GM10266 (cell line): ENCODE results near the gene RIMKLB.

Source experiments
- DNase-seq: peaks from one replicate; pipeline ENCODE4 v3.0.0; 2012; ENCODE audit errors: extremely low spot score
- TF ChIP-seq, protein P1 (sequence below): IDR thresholded peaks from 2 replicates; pipeline ENCODE4 v1.5.1; 2012; ENCODE audit warnings: mild to moderate bottlenecking, low read depth; ENCODE audit not compliant: control insufficient read depth, insufficient read depth; ENCODE audit errors: missing control alignments

RIMKLB gene

DNA sequence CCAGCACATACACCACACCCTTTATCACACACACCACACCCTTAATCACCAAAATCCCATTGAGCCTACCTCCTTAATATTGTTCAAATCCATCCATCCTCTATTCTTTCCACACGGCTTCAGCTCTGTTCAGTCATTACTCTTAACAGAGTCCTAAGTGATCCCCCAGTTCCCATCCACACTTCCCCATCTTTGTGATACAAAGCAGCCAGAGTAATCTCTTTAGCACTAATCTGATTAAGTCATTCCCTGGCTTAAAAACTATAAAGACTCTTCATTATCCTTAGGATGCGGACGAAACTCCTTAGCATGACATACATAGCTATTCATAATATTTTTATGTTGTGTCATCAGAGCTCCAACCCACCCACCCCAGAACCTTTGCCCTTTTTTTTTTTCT, 20.4 kb upstream of the RIMKLB start:
- no peak for DNase-seq
- TF ChIP-seq, protein P1, sequence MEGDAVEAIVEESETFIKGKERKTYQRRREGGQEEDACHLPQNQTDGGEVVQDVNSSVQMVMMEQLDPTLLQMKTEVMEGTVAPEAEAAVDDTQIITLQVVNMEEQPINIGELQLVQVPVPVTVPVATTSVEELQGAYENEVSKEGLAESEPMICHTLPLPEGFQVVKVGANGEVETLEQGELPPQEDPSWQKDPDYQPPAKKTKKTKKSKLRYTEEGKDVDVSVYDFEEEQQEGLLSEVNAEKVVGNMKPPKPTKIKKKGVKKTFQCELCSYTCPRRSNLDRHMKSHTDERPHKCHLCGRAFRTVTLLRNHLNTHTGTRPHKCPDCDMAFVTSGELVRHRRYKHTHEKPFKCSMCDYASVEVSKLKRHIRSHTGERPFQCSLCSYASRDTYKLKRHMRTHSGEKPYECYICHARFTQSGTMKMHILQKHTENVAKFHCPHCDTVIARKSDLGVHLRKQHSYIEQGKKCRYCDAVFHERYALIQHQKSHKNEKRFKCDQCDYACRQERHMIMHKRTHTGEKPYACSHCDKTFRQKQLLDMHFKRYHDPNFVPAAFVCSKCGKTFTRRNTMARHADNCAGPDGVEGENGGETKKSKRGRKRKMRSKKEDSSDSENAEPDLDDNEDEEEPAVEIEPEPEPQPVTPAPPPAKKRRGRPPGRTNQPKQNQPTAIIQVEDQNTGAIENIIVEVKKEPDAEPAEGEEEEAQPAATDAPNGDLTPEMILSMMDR, result no peak

DNA sequence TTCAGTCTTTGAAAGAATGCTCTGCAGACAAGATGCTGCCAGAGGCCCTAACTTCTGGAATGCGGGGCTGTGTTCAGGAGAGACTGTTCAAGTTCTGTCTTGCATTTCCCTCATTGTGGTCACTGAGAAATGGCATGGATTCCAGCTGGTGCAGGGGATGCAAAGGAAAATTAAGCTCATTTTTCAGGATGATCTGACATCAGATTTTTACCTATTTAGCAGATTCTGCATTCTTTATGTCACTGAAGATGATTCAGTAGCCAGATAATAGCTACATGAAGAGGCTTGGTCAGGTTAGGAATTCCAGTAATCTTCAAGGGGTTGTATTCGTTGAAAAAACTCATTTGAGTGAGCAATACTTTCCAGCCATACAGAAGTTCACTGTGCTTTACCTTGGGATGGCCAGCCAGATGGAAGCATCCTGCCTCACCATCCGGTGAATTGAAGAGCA, 19.1 kb upstream of the RIMKLB start:
- TF ChIP-seq, protein P1, result no peak
- DNase-seq, result no peak

DNA sequence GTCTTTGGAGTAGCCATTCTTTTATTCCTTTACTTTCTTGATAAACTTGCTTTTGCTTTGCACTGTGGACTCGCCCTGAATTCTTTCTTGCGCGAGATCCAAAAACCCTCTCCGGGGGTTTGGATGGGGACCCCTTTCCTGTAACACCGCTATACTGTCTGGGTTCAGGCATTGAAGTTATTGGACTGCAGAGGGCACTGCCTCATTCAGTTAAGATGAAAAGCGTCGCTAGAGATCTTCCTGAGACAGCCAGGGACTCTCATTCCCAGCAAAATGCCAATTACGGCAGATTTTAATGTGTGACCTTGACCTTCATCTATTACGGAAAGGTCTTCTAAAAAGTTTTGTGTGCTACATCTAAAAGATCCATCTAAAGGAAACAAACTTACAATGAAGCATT, 17.3 kb upstream of the RIMKLB start:
- no peak for DNase-seq
- TF ChIP-seq, protein P1, result no peak

DNA sequence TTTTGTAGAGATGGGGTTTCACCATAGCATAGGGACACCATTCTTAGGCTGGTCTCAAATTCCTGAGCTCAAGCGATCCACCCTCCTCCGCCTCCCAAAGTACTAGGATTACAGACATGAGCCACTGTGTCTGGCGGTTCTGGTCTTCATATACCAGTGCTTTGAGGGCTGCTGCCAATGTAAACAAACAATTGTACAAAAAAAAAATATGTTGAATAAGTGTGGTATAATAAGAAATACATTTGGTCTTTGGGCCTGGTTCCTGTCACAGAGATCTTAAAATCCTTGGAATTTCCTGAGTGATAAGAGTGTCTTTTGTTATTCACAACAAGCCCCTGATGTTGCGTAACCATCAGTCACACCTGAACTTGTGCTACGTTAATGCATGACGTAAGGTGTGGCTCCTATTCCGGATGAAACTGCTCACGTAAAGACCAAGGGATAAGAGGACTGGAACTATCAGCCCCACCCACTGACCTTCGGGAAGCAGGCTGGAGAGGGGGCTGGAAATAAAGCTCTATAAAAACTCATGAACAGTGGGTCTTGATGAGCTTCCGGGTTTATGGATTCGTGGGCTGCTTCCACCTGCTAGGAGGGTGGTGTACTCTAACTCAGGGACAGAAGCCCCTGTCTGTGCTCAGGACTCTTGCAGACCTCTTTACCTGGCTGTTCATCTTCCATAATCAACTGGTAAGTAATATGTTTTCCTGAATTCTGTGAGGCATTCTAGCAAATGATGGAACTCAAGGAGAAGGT, 16.5 kb upstream of the RIMKLB start:
- no peak for DNase-seq
- TF ChIP-seq, protein P1, result no peak

DNA sequence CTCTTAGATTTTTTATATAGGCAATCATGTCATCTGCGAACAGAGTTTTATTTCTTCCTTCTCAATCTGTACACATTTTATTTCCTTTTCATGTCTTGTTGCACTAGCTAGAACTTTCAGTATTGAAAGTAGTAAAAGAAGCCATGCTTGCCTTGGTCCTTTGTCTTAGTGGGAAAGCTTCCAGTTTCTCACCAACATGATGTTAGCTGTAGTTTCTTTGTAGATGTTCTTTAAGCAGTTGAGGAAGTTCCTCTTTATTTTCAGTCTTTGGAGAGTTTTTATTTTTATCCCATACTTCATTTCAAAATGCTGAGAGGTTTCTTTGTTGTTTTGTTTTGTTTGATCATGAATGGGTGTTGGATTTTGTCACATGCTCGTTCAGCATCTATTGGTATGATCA, 12.7 kb upstream of the RIMKLB start:
- TF ChIP-seq, protein P1, result no peak
- no peak for DNase-seq

DNA sequence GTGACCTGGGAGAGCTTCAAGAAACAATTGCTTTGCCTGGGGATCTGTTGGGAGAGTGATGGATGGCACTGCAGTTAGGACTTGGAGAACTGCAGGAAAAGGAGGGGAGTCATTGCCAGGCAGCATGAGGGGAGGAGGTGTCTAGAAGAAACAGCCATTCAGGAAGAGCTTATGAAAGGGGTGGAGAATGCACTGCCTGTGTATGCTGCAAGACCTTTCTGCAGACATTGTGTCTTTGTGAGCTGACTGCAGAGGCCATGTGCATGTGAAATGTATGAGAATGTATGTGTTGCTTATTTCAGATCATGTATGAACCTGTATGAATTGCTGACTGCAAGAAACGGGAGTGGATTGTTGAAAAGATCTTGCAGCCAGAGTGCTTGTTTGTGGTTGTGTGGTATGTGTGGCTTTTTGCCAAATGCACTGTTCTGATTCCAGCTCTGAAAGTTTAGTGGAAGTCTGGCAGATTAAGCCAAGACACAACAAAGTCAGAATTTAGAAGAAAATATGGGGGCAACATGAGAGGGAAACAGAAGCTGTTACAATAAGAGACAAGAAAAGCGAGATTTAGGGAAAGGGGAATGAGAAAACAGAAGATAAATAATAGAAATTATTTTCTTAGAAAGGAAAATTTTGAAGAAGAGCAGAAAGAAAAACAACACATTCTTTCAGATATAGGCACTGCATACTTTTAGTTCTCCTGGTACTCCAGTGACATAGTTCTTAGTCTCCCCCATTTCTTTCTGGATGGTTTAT, 9.8 kb upstream of the RIMKLB start:
- TF ChIP-seq, protein P1, result no peak
- no peak for DNase-seq

DNA sequence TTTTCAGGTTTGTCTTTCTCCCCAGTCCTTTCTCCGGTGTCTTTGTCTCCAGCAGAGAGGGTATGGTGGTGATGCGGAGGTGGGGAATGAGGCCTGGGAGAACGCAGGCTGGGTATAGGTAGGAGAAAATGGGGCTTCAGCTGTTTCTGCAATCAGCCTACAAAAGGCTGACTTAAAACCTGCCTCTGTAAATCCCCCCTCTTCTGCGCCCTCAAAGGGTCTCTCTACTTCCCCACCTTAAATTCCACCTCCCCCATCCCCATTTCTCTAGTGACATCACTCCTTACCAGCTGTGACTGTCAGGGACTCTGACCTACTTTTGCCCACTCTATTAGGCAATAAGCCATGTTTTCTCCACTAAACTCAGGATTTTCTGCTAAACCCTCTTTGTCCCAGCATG, 8.1 kb upstream of the RIMKLB start:
- TF ChIP-seq, protein P1, result no peak
- DNase-seq, result no peak
